ENCODE measurements around the gene RAPGEF6.

DNA sequence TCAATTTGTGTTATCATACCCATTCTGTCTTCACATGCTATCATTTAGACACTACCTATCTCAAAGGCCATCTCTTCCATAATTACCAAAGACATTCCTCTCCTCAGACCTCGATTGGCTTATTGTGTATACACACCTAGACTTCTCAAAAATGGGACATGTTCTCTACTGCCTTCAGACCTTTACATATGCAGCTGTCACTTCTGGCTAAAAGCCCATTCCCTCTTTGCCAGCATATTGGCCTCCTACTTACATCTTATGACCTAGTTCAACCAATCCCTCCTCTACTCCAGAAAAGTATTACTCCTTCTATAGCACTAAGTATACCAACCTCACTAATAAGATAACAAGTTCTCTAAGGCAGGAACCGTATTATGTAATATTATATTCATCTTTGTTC, 84.4 kb downstream of the RAPGEF6 start:
- TF ChIP-seq MXI1 (IDR thresholded peaks at IDR 0.05; ENCODE audit: low read depth, low read length), result no peak
- TF ChIP-seq FOXJ3 (CRISPR knock-in tag; IDR thresholded peaks at IDR 0.05), result no peak
- no peak for TF ChIP-seq FOXK1 (CRISPR knock-in tag; IDR thresholded peaks at IDR 0.05; ENCODE audit: borderline replicate concordance)
- TF ChIP-seq STAG1 (CRISPR knock-in tag; IDR thresholded peaks at IDR 0.05; ENCODE audit: borderline replicate concordance), result no peak
- no peak for TF ChIP-seq GABPA (tag; conservative IDR thresholded peaks at IDR 0.05; ENCODE audit: low read depth)
- TF ChIP-seq CBX5 (IDR thresholded peaks at IDR 0.05; ENCODE audit: borderline replicate concordance, low read depth), result no peak
- no peak for TF ChIP-seq ILK (tag; IDR thresholded peaks at IDR 0.05; ENCODE audit: borderline replicate concordance, low read depth)
- TF ChIP-seq, protein P1, sequence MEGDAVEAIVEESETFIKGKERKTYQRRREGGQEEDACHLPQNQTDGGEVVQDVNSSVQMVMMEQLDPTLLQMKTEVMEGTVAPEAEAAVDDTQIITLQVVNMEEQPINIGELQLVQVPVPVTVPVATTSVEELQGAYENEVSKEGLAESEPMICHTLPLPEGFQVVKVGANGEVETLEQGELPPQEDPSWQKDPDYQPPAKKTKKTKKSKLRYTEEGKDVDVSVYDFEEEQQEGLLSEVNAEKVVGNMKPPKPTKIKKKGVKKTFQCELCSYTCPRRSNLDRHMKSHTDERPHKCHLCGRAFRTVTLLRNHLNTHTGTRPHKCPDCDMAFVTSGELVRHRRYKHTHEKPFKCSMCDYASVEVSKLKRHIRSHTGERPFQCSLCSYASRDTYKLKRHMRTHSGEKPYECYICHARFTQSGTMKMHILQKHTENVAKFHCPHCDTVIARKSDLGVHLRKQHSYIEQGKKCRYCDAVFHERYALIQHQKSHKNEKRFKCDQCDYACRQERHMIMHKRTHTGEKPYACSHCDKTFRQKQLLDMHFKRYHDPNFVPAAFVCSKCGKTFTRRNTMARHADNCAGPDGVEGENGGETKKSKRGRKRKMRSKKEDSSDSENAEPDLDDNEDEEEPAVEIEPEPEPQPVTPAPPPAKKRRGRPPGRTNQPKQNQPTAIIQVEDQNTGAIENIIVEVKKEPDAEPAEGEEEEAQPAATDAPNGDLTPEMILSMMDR (IDR thresholded peaks at IDR 0.05 in 2 of 3, conservative IDR thresholded peaks at IDR 0.05 in 1 of 3; ENCODE audit: insufficient read depth in 2 of 3, low read depth in 1 of 3, low read length in 3 of 3), result no peak
- no peak for TF ChIP-seq CREB1 (IDR thresholded peaks at IDR 0.05)
- TF ChIP-seq CREB1 (CRISPR knock-in tag; IDR thresholded peaks at IDR 0.05), result no peak
- TF ChIP-seq POU5F1 (IDR thresholded peaks at IDR 0.05; ENCODE audit: borderline replicate concordance, low read depth, low read length, partially characterized antibody), result no peak
- TF ChIP-seq CXXC5 (CRISPR knock-in tag; IDR thresholded peaks at IDR 0.05), result no peak

Measured in K562 (cell line).